GM06990 (cell line): ENCODE measurements around the gene PPP6R1.

Experiments
- DNase-seq: peaks from one replicate; pipeline ENCODE4 v3.0.0-alpha.2; 2011; ENCODE audit not compliant: insufficient read length; ENCODE audit errors: extremely low read depth
- H3K27me3 ChIP-seq: replicated peaks from 2 replicates; pipeline ENCODE4 v1.6.0; 2011; ENCODE audit warnings: low read length; ENCODE audit not compliant: control insufficient read depth, insufficient read depth
- H3K36me3 ChIP-seq: 2 replicates; pipeline ENCODE4 v1.5.1; 2011; ENCODE audit warnings: low read length; ENCODE audit not compliant: control insufficient read depth, insufficient read depth
- H3K4me3 ChIP-seq: replicated peaks from 2 replicates; pipeline ENCODE4 v1.5.1; 2011; ENCODE audit warnings: low read depth, mild to moderate bottlenecking, control low read depth, low read length
- CTCF ChIP-seq: IDR thresholded peaks from 2 replicates; pipeline ENCODE4 v1.5.1; 2011; ENCODE audit warnings: low read length, control low read depth, mild to moderate bottlenecking, inconsistent platforms; ENCODE audit not compliant: insufficient read depth, poor library complexity, severe bottlenecking

The PPP6R1 gene

GRCh38 chr19:55196803-55197202, 62.0 kb downstream of the PPP6R1 start:
- no peak overlapping the region for H3K4me3 ChIP-seq
- no peaks in the 10 kb centered on the region for H3K27me3 ChIP-seq
- no peaks in the 10 kb centered on the region for H3K36me3 ChIP-seq
- TF ChIP-seq CTCF, result no peak
- DNase-seq, result no peak

- H3K27me3 ChIP-seq, result no peaks in the 10 kb centered on the region
- TF ChIP-seq CTCF, result no peak
- H3K36me3 ChIP-seq, result no peaks in the 10 kb centered on the region
- no peak for DNase-seq
- no peak overlapping the region for H3K4me3 ChIP-seq
Observed at GRCh38 chr19:55193481-55193880, 65.3 kb downstream of the PPP6R1 start.

DNA sequence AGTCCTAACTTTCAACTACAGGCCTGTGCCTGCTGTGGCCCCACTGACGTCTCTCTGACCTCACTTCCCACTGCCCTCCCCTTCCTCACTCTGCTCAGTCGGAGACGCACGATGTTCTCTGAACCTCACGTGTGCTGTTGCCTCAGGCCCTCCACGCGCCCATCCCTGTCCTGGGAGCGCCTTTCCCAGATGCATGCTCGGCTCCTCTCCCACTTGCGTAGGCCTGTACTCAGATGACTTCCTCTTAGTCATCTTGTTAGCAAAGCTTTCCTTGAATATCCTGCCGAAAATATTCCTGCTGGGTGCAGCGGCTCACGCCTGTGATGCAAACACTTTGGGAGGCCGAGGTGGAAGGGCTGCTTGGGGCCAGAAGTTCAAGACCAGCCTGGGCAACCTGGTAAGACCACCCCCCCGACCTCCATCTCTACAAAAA, 69.4 kb downstream of the PPP6R1 start:
- no peaks in the 10 kb centered on the region; the same call in 1 of the 2 replicates for H3K27me3 ChIP-seq
- DNase-seq, result no peak
- TF ChIP-seq CTCF, result no peak
- no peak overlapping the region for H3K4me3 ChIP-seq
- no peaks in the 10 kb centered on the region for H3K36me3 ChIP-seq

GRCh38 chr19:55188625-55189024, 70.2 kb downstream of the PPP6R1 start:
- H3K4me3 ChIP-seq, result no peak overlapping the region
- TF ChIP-seq CTCF, result no peak
- H3K27me3 ChIP-seq, result no peaks in the 10 kb centered on the region; the same call in 1 of the 2 replicates
- no peak for DNase-seq
- H3K36me3 ChIP-seq, result no peaks in the 10 kb centered on the region

DNA sequence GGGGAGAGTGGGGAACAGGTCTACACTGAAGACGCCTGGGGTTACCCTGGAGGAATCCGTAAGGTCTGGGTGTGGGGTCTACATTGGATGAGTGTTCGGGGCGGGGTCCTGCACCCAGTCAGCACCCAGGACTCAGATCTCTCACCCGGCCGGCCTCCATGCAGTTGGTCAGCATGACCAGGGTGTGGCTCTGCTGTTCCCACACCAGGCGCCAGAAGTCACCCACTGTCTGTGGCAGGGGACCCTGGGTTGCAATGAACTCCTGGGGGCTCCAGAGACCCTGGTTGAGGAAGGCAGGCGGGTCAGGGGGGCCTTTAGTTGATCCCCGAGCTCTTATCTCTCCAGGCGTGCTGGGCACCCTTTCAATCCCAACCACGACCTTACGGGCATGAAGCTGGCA, 72.7 kb downstream of the PPP6R1 start:
- no peak overlapping the region for H3K4me3 ChIP-seq
- DNase-seq, result no peak
- no peaks in the 10 kb centered on the region; the same call in none of the 2 replicates for H3K27me3 ChIP-seq
- no peak for TF ChIP-seq CTCF
- no peaks in the 10 kb centered on the region for H3K36me3 ChIP-seq

DNA sequence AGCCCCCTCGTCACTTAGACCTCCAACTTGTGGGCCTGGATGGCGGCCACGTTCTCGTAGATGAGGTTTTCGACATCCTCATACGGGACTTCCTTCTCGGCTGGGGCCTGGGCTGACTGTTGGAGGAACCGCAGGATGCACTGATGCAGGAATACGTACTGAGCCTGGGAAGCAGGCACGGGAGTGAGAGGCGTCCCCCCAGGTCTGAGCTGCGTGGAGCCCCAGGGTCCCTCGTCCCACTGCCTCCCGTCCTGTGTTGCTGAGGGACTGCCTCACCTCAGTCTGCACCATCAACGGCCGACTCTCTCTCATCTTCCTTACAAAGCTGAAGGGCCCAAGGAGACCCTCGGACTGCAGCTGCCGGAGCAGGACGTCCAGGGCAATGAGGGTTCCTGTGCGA, 77.1 kb downstream of the PPP6R1 start:
- no peaks in the 10 kb centered on the region for H3K36me3 ChIP-seq
- H3K4me3 ChIP-seq, result no peak overlapping the region
- no peak for TF ChIP-seq CTCF
- no peak for DNase-seq
- no peaks in the 10 kb centered on the region; the same call in none of the 2 replicates for H3K27me3 ChIP-seq
